Measurements from ENCODE around the gene CTAG1B. TPM values are rescaled to one million over a fixed set of nuclear protein-coding genes. Genes with fewer than 3 reads are reported as not detected.

CTAG1B gene
- total and polyA plus RNA-seq, 2 experiments from 2014 or later, result not detected

DNA sequence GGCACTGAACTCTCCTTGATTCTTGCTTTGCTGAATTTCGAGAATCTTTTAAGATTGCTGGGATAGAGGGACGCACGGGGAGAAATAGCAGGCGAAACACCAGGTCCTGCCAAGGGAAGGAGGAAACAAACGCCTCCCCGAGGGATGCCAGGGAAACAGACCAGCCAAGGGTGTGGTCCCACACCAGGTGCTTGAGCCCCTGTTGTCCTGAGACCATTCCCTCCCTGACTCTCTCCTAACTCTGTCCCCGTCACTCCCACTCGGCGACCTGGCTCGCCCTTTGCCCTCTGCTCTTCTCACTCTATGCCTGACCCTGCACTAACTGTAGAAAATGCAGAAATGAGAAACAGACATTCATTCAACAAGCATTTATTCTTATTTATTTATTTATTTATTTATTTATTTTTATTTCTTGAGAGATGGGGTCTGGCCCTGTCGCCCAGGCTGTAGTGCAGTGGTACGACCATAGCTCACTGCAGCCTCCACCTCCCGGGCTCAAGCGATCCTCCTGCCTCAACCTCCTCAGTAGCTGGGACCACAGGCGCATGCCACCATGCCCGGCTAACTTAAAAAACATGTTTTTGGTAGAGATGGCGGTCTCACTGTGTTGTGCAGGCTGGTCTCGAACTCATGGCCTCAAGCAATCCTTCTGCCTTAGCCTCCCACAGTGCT is 16.2 kb downstream of the CTAG1B start:
- H3K27me3 ChIP-seq, result no peaks in the 10 kb centered on the region
- no peaks in the 10 kb centered on the region for H3K79me2 ChIP-seq
- 89% methylated on average over 18 of the region's 18 CpGs for WGBS (ENCODE audit: low lambda C conversion rate, missing lambda C conversion rate)
- no peak overlapping the region for H3K27ac ChIP-seq
- TF ChIP-seq EZH2phosphoT487 (IDR thresholded peaks at IDR 0.05; ENCODE audit: low read depth, severe bottlenecking, unreplicated experiment), result no peak
- TF ChIP-seq EZH2 (IDR thresholded peaks at IDR 0.05; ENCODE audit: borderline replicate concordance), result no peak
- TF ChIP-seq CTCF (IDR thresholded peaks at IDR 0.05; ENCODE audit: poor library complexity), result no peak
- no peak for DNase-seq (ENCODE audit: low spot score)
- no peak overlapping the region for H3K4me3 ChIP-seq
- H4K20me1 ChIP-seq (ENCODE audit: insufficient read depth, poor library complexity, severe bottlenecking), result no peaks in the 10 kb centered on the region
- H3K4me1 ChIP-seq (ENCODE audit: insufficient read depth), result no peaks in the 10 kb centered on the region
- no peak overlapping the region for H3K4me2 ChIP-seq
- no peak overlapping the region for H2AFZ ChIP-seq
- no peaks in the 10 kb centered on the region for H3K9me2 ChIP-seq (replicated peaks; ENCODE audit: insufficient read depth)
- no peaks in the 10 kb centered on the region for H3K9me3 ChIP-seq (ENCODE audit: low read depth)
- no peaks in the 10 kb centered on the region for H3K36me3 ChIP-seq (replicated peaks; ENCODE audit: insufficient read depth, low read depth)

DNA sequence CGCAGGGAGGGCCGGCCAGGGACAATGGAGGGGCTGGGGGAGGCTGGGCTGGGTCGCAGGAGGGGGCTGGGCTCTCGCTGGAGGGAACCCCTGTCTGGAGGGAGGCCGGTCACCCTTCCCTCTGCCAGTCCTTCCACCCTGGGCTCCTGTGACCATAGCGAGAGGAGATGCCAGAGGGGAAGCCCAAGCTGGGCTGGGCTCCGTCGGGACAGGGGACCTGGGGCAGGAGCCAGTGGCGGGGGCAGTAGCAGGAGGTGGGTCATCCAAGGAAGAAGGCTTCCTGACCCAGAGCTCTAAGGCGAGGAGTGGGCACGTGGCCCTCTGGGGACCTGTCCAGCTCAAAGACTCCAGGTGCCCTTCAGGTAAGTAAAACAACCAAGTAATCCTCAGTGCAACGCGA is 16.9 kb downstream of the CTAG1B start:
- Histone ChIP-seq H3K27me3 (no peaks in the 10 kb centered on the region), H3K4me2 (no peak overlapping the region), H2AFZ (no peak overlapping the region), H3K9me3 (ENCODE audit: low read depth) (no peaks in the 10 kb centered on the region), H3K4me1 (ENCODE audit: insufficient read depth) (no peaks in the 10 kb centered on the region), H4K20me1 (ENCODE audit: insufficient read depth, poor library complexity, severe bottlenecking) (no peaks in the 10 kb centered on the region), H3K79me2 (no peaks in the 10 kb centered on the region), H3K36me3 (replicated peaks; ENCODE audit: insufficient read depth, low read depth) (no peaks in the 10 kb centered on the region), H3K9me2 (replicated peaks; ENCODE audit: insufficient read depth) (no peaks in the 10 kb centered on the region), H3K27ac (no peak overlapping the region), H3K4me3 (no peak overlapping the region)
- no peak for DNase-seq (ENCODE audit: low spot score)
- WGBS (ENCODE audit: low lambda C conversion rate, missing lambda C conversion rate), result 73% methylated on average over 9 of the region's 13 CpGs
- TF ChIP-seq CTCF (IDR thresholded peaks at IDR 0.05; ENCODE audit: poor library complexity), result no peak
- TF ChIP-seq EZH2phosphoT487 (IDR thresholded peaks at IDR 0.05; ENCODE audit: low read depth, severe bottlenecking, unreplicated experiment), result no peak
- no peak for TF ChIP-seq EZH2 (IDR thresholded peaks at IDR 0.05; ENCODE audit: borderline replicate concordance)

GRCh38 chrX:154600759-154601374 is 18.2 kb downstream of the CTAG1B start:
- no peaks in the 10 kb centered on the region for H3K9me3 ChIP-seq (ENCODE audit: low read depth)
- H3K79me2 ChIP-seq, result no peaks in the 10 kb centered on the region
- H3K27me3 ChIP-seq, result no peaks in the 10 kb centered on the region
- no peak overlapping the region for H3K27ac ChIP-seq
- DNase-seq (ENCODE audit: low spot score), result no peak
- 82% methylated on average over 15 of the region's 15 CpGs for WGBS (ENCODE audit: low lambda C conversion rate, missing lambda C conversion rate)
- no peak overlapping the region for H3K4me3 ChIP-seq
- H3K9me2 ChIP-seq (replicated peaks; ENCODE audit: insufficient read depth), result no peaks in the 10 kb centered on the region
- H2AFZ ChIP-seq, result no peak overlapping the region
- TF ChIP-seq EZH2phosphoT487 (IDR thresholded peaks at IDR 0.05; ENCODE audit: low read depth, severe bottlenecking, unreplicated experiment), result no peak
- no peak for TF ChIP-seq CTCF (IDR thresholded peaks at IDR 0.05; ENCODE audit: poor library complexity)
- no peaks in the 10 kb centered on the region for H4K20me1 ChIP-seq (ENCODE audit: insufficient read depth, poor library complexity, severe bottlenecking)
- no peaks in the 10 kb centered on the region for H3K36me3 ChIP-seq (replicated peaks; ENCODE audit: insufficient read depth, low read depth)
- no peak overlapping the region for H3K4me2 ChIP-seq
- H3K4me1 ChIP-seq (ENCODE audit: insufficient read depth), result no peaks in the 10 kb centered on the region
